Neuronal stem cell (in vitro differentiated cells): ENCODE measurements around the gene KBTBD12.

Experiments used
- DNase-seq: peaks from one replicate; pipeline ENCODE4 v3.0.0-alpha.2; 2013; ENCODE audit warnings: low spot score
- H2AFZ ChIP-seq: one replicate; pipeline ENCODE4 v1.6.1; 2013; ENCODE audit warnings: mild to moderate bottlenecking, low read length, inconsistent platforms
- H2AK5ac ChIP-seq: 2 replicates; pipeline ENCODE4 v1.6.1; 2013; ENCODE audit warnings: low read depth, mild to moderate bottlenecking, inconsistent platforms, low read length, moderate library complexity, mixed read lengths
- H2BK120ac ChIP-seq: 2 replicates; pipeline ENCODE4 v1.6.1; 2013; ENCODE audit warnings: low read depth, mild to moderate bottlenecking, inconsistent platforms, low read length, moderate library complexity, mixed read lengths
- H2BK12ac ChIP-seq: one replicate; pipeline ENCODE4 v1.6.1; 2013; ENCODE audit warnings: low read length, inconsistent platforms
- H2BK15ac ChIP-seq: 2 replicates; pipeline ENCODE4 v1.6.1; 2013; ENCODE audit warnings: mild to moderate bottlenecking, low read length, inconsistent platforms, mixed read lengths
- H2BK5ac ChIP-seq: one replicate; pipeline ENCODE4 v1.6.1; 2013; ENCODE audit warnings: inconsistent platforms, mild to moderate bottlenecking, low read length, moderate library complexity
- H3K14ac ChIP-seq: one replicate; pipeline ENCODE4 v1.6.1; 2013; ENCODE audit warnings: low read length, inconsistent platforms
- H3K18ac ChIP-seq: 2 replicates; pipeline ENCODE4 v1.6.1; 2013; ENCODE audit warnings: low read length, inconsistent platforms
- H3K23ac ChIP-seq: 2 replicates; pipeline ENCODE4 v1.6.1; 2013; ENCODE audit warnings: low read depth, mild to moderate bottlenecking, mixed read lengths, low read length, inconsistent platforms; ENCODE audit not compliant: poor library complexity
- H3K27ac ChIP-seq: replicated peaks from 3 replicates; pipeline ENCODE4 v1.5.1; 2013; ENCODE audit warnings: low read length, inconsistent platforms
- H3K27me3 ChIP-seq, 3 experiments: 2 replicates each; pipeline ENCODE4 v1.6.1; 2013; ENCODE audit warnings: low read length in 3 of 3, mild to moderate bottlenecking in 2 of 3, inconsistent platforms in 1 of 3, low read depth in 1 of 3, mixed read lengths in 1 of 3, moderate library complexity in 1 of 3; ENCODE audit not compliant: control insufficient read depth in 3 of 3, insufficient read depth in 3 of 3
- H3K36me3 ChIP-seq, 2 donors: replicated peaks in 1 of 2; 2 replicates each; pipeline ENCODE4 v1.6.1; 2013; ENCODE audit warnings: low read length in 2 of 2; ENCODE audit not compliant: control insufficient read depth in 2 of 2, insufficient read depth in 2 of 2
- H3K4ac ChIP-seq: 2 replicates; pipeline ENCODE4 v1.6.1; 2013; ENCODE audit warnings: inconsistent platforms, mild to moderate bottlenecking, low read length, moderate library complexity
- H3K4me1 ChIP-seq, 2 donors: 1 replicate in 1 of 2; 2 replicates in 1 of 2; pipeline ENCODE4 v1.6.1; 2013; ENCODE audit warnings: low read length in 2 of 2, low read depth in 1 of 2; ENCODE audit not compliant: control insufficient read depth in 2 of 2, insufficient read depth in 1 of 2
- H3K4me2 ChIP-seq: one replicate; pipeline ENCODE4 v1.6.1; 2013; ENCODE audit warnings: mild to moderate bottlenecking, low read length, inconsistent platforms; ENCODE audit not compliant: insufficient read depth, poor library complexity, severe bottlenecking
- H3K4me3 ChIP-seq, 2 donors: 2 replicates each; pipeline ENCODE4 v1.5.1; 2013; ENCODE audit warnings: low read length in 2 of 2, mild to moderate bottlenecking in 2 of 2, inconsistent platforms in 1 of 2, moderate library complexity in 1 of 2
- H3K79me1 ChIP-seq: one replicate; pipeline ENCODE4 v1.6.1; 2013; ENCODE audit warnings: low read depth, mild to moderate bottlenecking, inconsistent platforms, low read length, moderate library complexity
- H3K9ac ChIP-seq: one replicate; pipeline ENCODE4 v1.6.1; 2013; ENCODE audit warnings: mild to moderate bottlenecking, low read depth, low read length, inconsistent platforms; ENCODE audit not compliant: poor library complexity
- H3K9me3 ChIP-seq, 2 donors: replicated peaks in 1 of 2; 2 replicates each; pipeline versions ENCODE3 to v1.6.1; 2013; ENCODE audit warnings: low read length in 2 of 2, mild to moderate bottlenecking in 2 of 2, inconsistent platforms in 1 of 2, low read depth in 1 of 2, mixed read lengths in 1 of 2, moderate library complexity in 1 of 2; ENCODE audit not compliant: control insufficient read depth in 2 of 2, insufficient read depth in 1 of 2
- H4K8ac ChIP-seq: one replicate; pipeline ENCODE4 v1.6.1; 2013; ENCODE audit warnings: low read depth, mild to moderate bottlenecking, inconsistent platforms, low read length, moderate library complexity
- H4K91ac ChIP-seq: one replicate; pipeline ENCODE4 v1.6.1; 2013; ENCODE audit warnings: low read length, low read depth, mild to moderate bottlenecking, inconsistent platforms; ENCODE audit not compliant: poor library complexity
- WGBS, 2 donors: extraction: QIAGEN DNeasy Blood & Tissue Kit; methylation state at CpG; one replicate each; pipeline ENCODE4 v1.1.7; 2013; ENCODE audit warnings: missing lambda C conversion rate in 2 of 2, mixed read lengths in 1 of 2; ENCODE audit not compliant: insufficient read length in 2 of 2, insufficient replicate concordance in 1 of 2; ENCODE audit errors: extremely low coverage in 2 of 2; 5-methylcytosine and 5-hydroxymethylcytosine counted together

Gene KBTBD12

GRCh38 chr3:127985655-127986225 is 70.7 kb downstream of the KBTBD12 start:
- no CpG with 5 or more reads among the region's 13 CpGs for WGBS, 2 donors

GRCh38 chr3:127986803-127987202 is 71.8 kb downstream of the KBTBD12 start:
- no peak overlapping the region for H3K4me3 ChIP-seq
- no peaks in the 10 kb centered on the region for H3K79me1 ChIP-seq
- H2BK12ac ChIP-seq, result no peak overlapping the region
- H3K4me1 ChIP-seq, result no peaks in the 10 kb centered on the region
- H2BK5ac ChIP-seq, result no peak overlapping the region
- no peak overlapping the region for H2AFZ ChIP-seq
- DNase-seq, result no peak
- H3K36me3 ChIP-seq, result no peaks in the 10 kb centered on the region
- no peak overlapping the region for H3K4ac ChIP-seq
- no peak overlapping the region for H2AK5ac ChIP-seq
- no peak overlapping the region for H4K91ac ChIP-seq
- H2BK15ac ChIP-seq, result no peak overlapping the region
- H3K9ac ChIP-seq, result no peak overlapping the region
- no peak overlapping the region for H3K4me2 ChIP-seq
- no peak overlapping the region for H3K14ac ChIP-seq
- H3K18ac ChIP-seq, result no peak overlapping the region
- no CpG with 5 or more reads among the region's 11 CpGs for WGBS, 2 donors
- H3K9me3 ChIP-seq, result no peaks in the 10 kb centered on the region
- H4K8ac ChIP-seq, result no peak overlapping the region
- peaks cover 0 to 19% (median 0%) of the 10 kb centered on the region in 3 experiments for H3K27me3 ChIP-seq
- H3K23ac ChIP-seq, result no peak overlapping the region
- H3K27ac ChIP-seq, result no peak overlapping the region
- no peak overlapping the region for H2BK120ac ChIP-seq

More at GRCh38 chr3:127985655-127986225, 70.7 kb downstream of the KBTBD12 start:
- Histone ChIP-seq H3K27ac (no peak overlapping the region), H4K8ac (no peak overlapping the region), H3K27me3 (peaks cover 0 to 15% (median 0%) of the 10 kb centered on the region in 3 experiments), H3K79me1 (no peaks in the 10 kb centered on the region), H3K4me1 (no peaks in the 10 kb centered on the region), H3K23ac (no peak overlapping the region), H2BK12ac (no peak overlapping the region), H3K9me3 (no peaks in the 10 kb centered on the region), H2AFZ (no peak overlapping the region), H3K14ac (no peak overlapping the region), H2BK120ac (no peak overlapping the region), H3K36me3 (no peaks in the 10 kb centered on the region), H2BK5ac (no peak overlapping the region), H3K9ac (no peak overlapping the region), H3K4ac (no peak overlapping the region), H3K4me2 (no peak overlapping the region), H3K4me3 (no peak overlapping the region), H2AK5ac (no peak overlapping the region), H4K91ac (no peak overlapping the region), H2BK15ac (no peak overlapping the region), H3K18ac (no peak overlapping the region)
- DNase-seq, result no peak

GRCh38 chr3:127987309-127987995 is 72.4 kb downstream of the KBTBD12 start:
- Histone ChIP-seq H3K9me3 (no peaks in the 10 kb centered on the region), H3K23ac (no peak overlapping the region), H3K4me3 (no peak overlapping the region), H2BK120ac (no peak overlapping the region), H2BK5ac (no peak overlapping the region), H2AK5ac (no peak overlapping the region), H2AFZ (no peak overlapping the region), H3K18ac (no peak overlapping the region), H3K4me1 (no peaks in the 10 kb centered on the region), H3K4me2 (no peak overlapping the region), H4K8ac (no peak overlapping the region), H3K4ac (no peak overlapping the region), H3K9ac (no peak overlapping the region), H2BK12ac (no peak overlapping the region), H3K36me3 (no peaks in the 10 kb centered on the region), H2BK15ac (no peak overlapping the region), H3K27me3 (peaks cover 0 to 19% (median 0%) of the 10 kb centered on the region in 3 experiments), H3K14ac (no peak overlapping the region), H3K27ac (no peak overlapping the region), H3K79me1 (no peaks in the 10 kb centered on the region), H4K91ac (no peak overlapping the region)
- no peak for DNase-seq
- no CpG with 5 or more reads among the region's 7 CpGs for WGBS, 2 donors

GRCh38 chr3:127988770-127989557 is 73.9 kb downstream of the KBTBD12 start:
- no CpG with 5 or more reads among the region's 11 CpGs for WGBS, 2 donors
- DNase-seq, result no peak
- H4K91ac ChIP-seq, result no peak overlapping the region

More at GRCh38 chr3:127988770-127989557, 73.9 kb downstream of the KBTBD12 start:
- Histone ChIP-seq H3K18ac (no peak overlapping the region), H3K4me2 (no peak overlapping the region), H2AFZ (no peak overlapping the region), H3K27ac (no peak overlapping the region), H3K36me3 (no peaks in the 10 kb centered on the region), H3K23ac (no peak overlapping the region), H3K4ac (no peak overlapping the region), H3K9me3 (no peaks in the 10 kb centered on the region), H2BK120ac (no peak overlapping the region), H4K8ac (no peak overlapping the region), H3K14ac (no peak overlapping the region), H3K9ac (no peak overlapping the region), H3K4me3 (no peak overlapping the region), H3K79me1 (no peaks in the 10 kb centered on the region), H3K4me1 (no peaks in the 10 kb centered on the region), H3K27me3 (peaks cover 0 to 19% (median 0%) of the 10 kb centered on the region in 3 experiments), H2BK5ac (no peak overlapping the region), H2BK12ac (no peak overlapping the region), H2BK15ac (no peak overlapping the region), H2AK5ac (no peak overlapping the region)
